ENCODE results near the gene KCNIP2. TPM values are rescaled to one million over a fixed set of nuclear protein-coding genes. Genes with fewer than 3 reads are reported as not detected.

Gene KCNIP2
- total RNA-seq, 2 donors from 2014 or later, result 2.8 to 3.0 TPM

DNA sequence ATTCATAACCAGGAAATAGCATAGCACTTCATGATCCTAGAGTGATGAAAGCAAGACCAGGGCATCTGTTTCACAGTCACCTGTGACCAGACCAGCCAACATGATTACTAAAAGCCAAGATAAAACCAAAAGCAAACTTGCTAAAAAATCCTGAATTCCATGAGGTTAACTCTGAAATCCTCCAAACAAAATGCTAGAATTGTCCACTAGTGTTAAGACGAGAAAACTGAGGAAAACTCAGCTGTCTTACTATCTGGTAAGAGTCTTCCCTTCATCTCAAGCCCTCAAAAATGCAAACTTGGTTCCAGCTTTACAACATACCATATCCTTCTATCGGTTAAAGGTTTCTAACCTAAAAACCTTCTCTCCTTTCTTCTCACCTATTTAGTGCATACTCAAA, 59.0 kb downstream of the KCNIP2 start:
- Histone ChIP-seq H3K4me3 (ENCODE audit: low read length) (peak overlapping the region; percentile 90), H3K9me3 (ENCODE audit: control insufficient read depth, low read length) (no peaks in the 10 kb centered on the region), H3K27ac (ENCODE audit: low read depth, low read length) (no peak overlapping the region), H3K9ac (ENCODE audit: extremely low read depth, low read length, poor library complexity, severe bottlenecking) (no peak overlapping the region), H3K4me1 (ENCODE audit: control insufficient read depth, insufficient read depth, low read length) (peaks cover 8% of the 10 kb centered on the region), H3K36me3 (ENCODE audit: control insufficient read depth, insufficient read depth, low read length) (peaks cover 70% of the 10 kb centered on the region), H3K27me3 (ENCODE audit: control insufficient read depth, insufficient read depth, low read length, poor library complexity, severe bottlenecking) (no peaks in the 10 kb centered on the region)
- Mint-ChIP-seq H3K9me3 (no peaks in the 10 kb centered on the region), H3K36me3 (ENCODE audit: low read depth) (peaks cover 39% of the 10 kb centered on the region), H3K27ac (peak overlapping the region; percentile 97), H3K27me3 (ENCODE audit: insufficient read depth) (no peaks in the 10 kb centered on the region), H3K4me1 (peaks cover 35% of the 10 kb centered on the region), H3K4me3 (no peak overlapping the region)
- no peak for DNase-seq
- WGBS, 2 experiments (ENCODE audit: insufficient coverage in 1 of 2, insufficient read length in 1 of 2), result 80 to 91% methylated on average over 1 to 2 of the region's 2 CpGs
- no peak for TF ChIP-seq CTCF (conservative IDR thresholded peaks at IDR 0.05)

GRCh38 chr10:101783736-101784118, 59.9 kb downstream of the KCNIP2 start:
- TF ChIP-seq CTCF (conservative IDR thresholded peaks at IDR 0.05), result no peak
- Histone ChIP-seq H3K9me3 (ENCODE audit: control insufficient read depth, low read length) (no peaks in the 10 kb centered on the region), H3K4me1 (ENCODE audit: control insufficient read depth, insufficient read depth, low read length) (peaks cover 8% of the 10 kb centered on the region), H3K9ac (ENCODE audit: extremely low read depth, low read length, poor library complexity, severe bottlenecking) (peak overlapping the region; percentile 86), H3K36me3 (ENCODE audit: control insufficient read depth, insufficient read depth, low read length) (peaks cover 61% of the 10 kb centered on the region), H3K27ac (ENCODE audit: low read depth, low read length) (peak overlapping the region; percentile 6), H3K27me3 (ENCODE audit: control insufficient read depth, insufficient read depth, low read length, poor library complexity, severe bottlenecking) (no peaks in the 10 kb centered on the region), H3K4me3 (ENCODE audit: low read length) (peak overlapping the region; percentile 90)
- no peaks in the 10 kb centered on the region for H3K27me3 Mint-ChIP-seq (ENCODE audit: insufficient read depth)
- DNase-seq, result peak; percentile 67
- peaks cover 39% of the 10 kb centered on the region for H3K4me1 Mint-ChIP-seq
- no peaks in the 10 kb centered on the region for H3K9me3 Mint-ChIP-seq
- peaks cover 33% of the 10 kb centered on the region for H3K36me3 Mint-ChIP-seq (ENCODE audit: low read depth)
- peak overlapping the region; percentile 97 for H3K27ac Mint-ChIP-seq
- 72 to 77% methylated on average over 10 of the region's 10 CpGs for WGBS, 2 experiments (ENCODE audit: insufficient coverage in 1 of 2, insufficient read length in 1 of 2)
- peak overlapping the region; percentile 99 for H3K4me3 Mint-ChIP-seq

- DNase-seq, result peak; percentile 96
- H3K9ac ChIP-seq (ENCODE audit: extremely low read depth, low read length, poor library complexity, severe bottlenecking), result peak within 1 kb of the TSS; percentile 86
Observed at GRCh38 chr10:101782811-101783735, 60.5 kb downstream of the KCNIP2 start, which contains the start of gene NPM3. Gene NPM3 (minus strand): TSS chr10:101783446. CDS start chr10:101783390, 56 bp downstream.

More at GRCh38 chr10:101782811-101783735, 60.5 kb downstream of the KCNIP2 start, which contains the start of gene NPM3:
- Histone ChIP-seq H3K27ac (ENCODE audit: low read depth, low read length) (peak within 1 kb of the TSS; percentile 6), H3K4me3 (ENCODE audit: low read length) (peak within 1 kb of the TSS; percentile 90), H3K27me3 (ENCODE audit: control insufficient read depth, insufficient read depth, low read length, poor library complexity, severe bottlenecking) (no peaks in the 10 kb centered on the region), H3K9me3 (ENCODE audit: control insufficient read depth, low read length) (no peaks in the 10 kb centered on the region), H3K4me1 (ENCODE audit: control insufficient read depth, insufficient read depth, low read length) (peaks cover 14% of the 10 kb centered on the region), H3K36me3 (ENCODE audit: control insufficient read depth, insufficient read depth, low read length) (peaks cover 55% of the 10 kb centered on the region)
- H3K4me3 Mint-ChIP-seq, result peak within 1 kb of the TSS; percentile 99
- H3K27me3 Mint-ChIP-seq (ENCODE audit: insufficient read depth), result no peaks in the 10 kb centered on the region
- H3K9me3 Mint-ChIP-seq, result no peaks in the 10 kb centered on the region
- peaks cover 40% of the 10 kb centered on the region for H3K4me1 Mint-ChIP-seq
- 0 to 3% methylated on average over 14 to 56 of the region's 57 CpGs for WGBS, 2 experiments (ENCODE audit: insufficient coverage in 1 of 2, insufficient read length in 1 of 2)
- H3K36me3 Mint-ChIP-seq (ENCODE audit: low read depth), result peaks cover 29% of the 10 kb centered on the region
- no peak for TF ChIP-seq CTCF (conservative IDR thresholded peaks at IDR 0.05)
- peak within 1 kb of the TSS; percentile 97 for H3K27ac Mint-ChIP-seq

Measured in endodermal cell (in vitro differentiated cells).